HG03442 (cell line): ENCODE data around the gene IGSF8.
A peak's percentile ranks its signal among the peaks of the same experiment; 100 is the strongest.

Experiments used
- ATAC-seq: cut with Tn5 transposase; IDR thresholded peaks from one replicate; pipeline ENCODE4 v1.9.1; 2021; ENCODE audit warnings: mild to moderate bottlenecking, moderate library complexity; ENCODE audit not compliant: unreplicated experiment

IGSF8 gene

GRCh38 chr1:160105155-160105554 is 6.7 kb upstream of the IGSF8 start:
- ATAC-seq = no peak

GRCh38 chr1:160104486-160104885 is 6.1 kb upstream of the IGSF8 start:
- ATAC-seq = no peak

GRCh38 chr1:160103658-160104408 is 5.4 kb upstream of the IGSF8 start:
- ATAC-seq = no peak

- ATAC-seq = no peak
Measured at GRCh38 chr1:160101717-160102522, 3.5 kb upstream of the IGSF8 start.

GRCh38 chr1:160101037-160101716 is 2.8 kb upstream of the IGSF8 start:
- ATAC-seq = peak; percentile 29

- ATAC-seq = no peak
Measured at GRCh38 chr1:160099716-160100375, 1.4 kb upstream of the IGSF8 start.

GRCh38 chr1:160098852-160099561 is 588 bp upstream of the IGSF8 start:
- ATAC-seq = peak; percentile 82

- ATAC-seq = no peak
Measured at GRCh38 chr1:160097151-160097910, 1.1 kb downstream of the IGSF8 start.

GRCh38 chr1:160096274-160097116 is 1.9 kb downstream of the IGSF8 start:
- ATAC-seq = no peak

GRCh38 chr1:160095382-160096105 is 2.9 kb downstream of the IGSF8 start:
- ATAC-seq = no peak

GRCh38 chr1:160094806-160095205 is 3.6 kb downstream of the IGSF8 start:
- no peak for ATAC-seq

- no peak for ATAC-seq
Measured at GRCh38 chr1:160094291-160094625, 4.2 kb downstream of the IGSF8 start.

- ATAC-seq = no peak
Measured at GRCh38 chr1:160093624-160094290, 4.7 kb downstream of the IGSF8 start.

- no peak for ATAC-seq
Measured at GRCh38 chr1:160093069-160093395, 5.4 kb downstream of the IGSF8 start.

- ATAC-seq = no peak
Measured at GRCh38 chr1:160092366-160093068, 5.9 kb downstream of the IGSF8 start.

- ATAC-seq = no peak
Measured at GRCh38 chr1:160091666-160092223, 6.7 kb downstream of the IGSF8 start.

GRCh38 chr1:160090760-160091159 is 7.7 kb downstream of the IGSF8 start:
- ATAC-seq = no peak
